ENCODE results near the gene KLHL5. TPM values are rescaled to one million over a fixed set of nuclear protein-coding genes. Genes with fewer than 3 reads are reported as not detected.

The KLHL5 gene
- total and polyA plus RNA-seq, 2 of the 4 experiments (the other 2 are of a cell fraction): 58.8 to 97.7 TPM

DNA sequence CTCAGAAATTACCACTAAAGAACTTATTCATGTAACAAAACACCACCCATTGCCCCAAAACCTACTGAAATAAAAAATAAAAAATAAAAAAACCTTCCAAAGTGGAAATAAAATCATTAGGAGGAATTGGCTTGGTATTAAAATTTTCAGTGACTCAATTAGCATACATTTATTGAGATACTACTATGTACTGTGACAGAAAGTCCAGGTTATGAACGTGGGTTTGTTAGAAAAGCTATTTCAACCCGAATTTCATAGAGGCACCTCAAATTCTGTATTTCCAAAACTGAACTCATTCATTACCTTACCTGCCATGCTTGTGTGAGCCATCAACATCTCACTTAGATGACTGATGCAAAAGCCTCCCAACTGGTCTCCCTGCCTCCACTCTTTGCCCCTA lies 16.8 kb downstream of the KLHL5 start:
- H4K91ac ChIP-seq (ENCODE audit: insufficient read depth, low read depth, low read length): no peak overlapping the region
- no peak overlapping the region for H3K23ac ChIP-seq (ENCODE audit: low read depth, low read length)
- H2AK5ac ChIP-seq (ENCODE audit: low read depth, low read length): no peak overlapping the region
- dilution Hi-C loops (cut with HindIII; ENCODE audit: low sequenced_read_pairs, unreplicated experiment) (no loop called here), in situ Hi-C loops (cut with MboI; ENCODE audit: low sequenced_read_pairs) (no loop called here), intact Hi-C loops (cut with micrococcal nuclease) (no loop called here)
- H3K4ac ChIP-seq (ENCODE audit: low read depth, low read length): no peak overlapping the region
- no peaks in the 10 kb centered on the region for H3K4me1 ChIP-seq (ENCODE audit: control insufficient read depth, insufficient read depth, low read length)
- no peak overlapping the region for H2BK15ac ChIP-seq (ENCODE audit: low read depth, low read length)
- peak overlapping the region; percentile 40; the same call in 1 of the 2 replicates for H3K14ac ChIP-seq (replicated peaks; ENCODE audit: low read depth, low read length)
- H4K8ac ChIP-seq (ENCODE audit: low read depth in 2 of 2, low read length in 2 of 2): no peak overlapping the region
- ATAC-seq (ENCODE audit: low read depth) (no peak), DNase-seq (no peak)
- H3K18ac ChIP-seq (ENCODE audit: low read depth, low read length): no peak overlapping the region
- H3K9ac ChIP-seq (ENCODE audit: low read depth, low read length): no peak overlapping the region
- TF ChIP-seq RFX5 (IDR thresholded peaks at IDR 0.05; ENCODE audit: low read depth, low read length) (no peak), CHD1 (IDR thresholded peaks at IDR 0.05; ENCODE audit: low read depth, low read length) (no peak), MAZ (IDR thresholded peaks at IDR 0.05; ENCODE audit: borderline replicate concordance, low read depth, low read length) (no peak), ELK1 (IDR thresholded peaks at IDR 0.05; ENCODE audit: borderline replicate concordance, low read depth, low read length) (no peak), RCOR1 (IDR thresholded peaks at IDR 0.05; ENCODE audit: insufficient replicate concordance, low read length) (no peak), RAD21 (IDR thresholded peaks at IDR 0.05; ENCODE audit: low read length) (no peak), BHLHE40 (IDR thresholded peaks at IDR 0.05; ENCODE audit: low read depth, low read length) (no peak)
- H3K4me3 ChIP-seq (ENCODE audit: insufficient read depth, low read depth, low read length): no peak overlapping the region
- CTCF ChIA-PET: no interaction called here
- H2BK5ac ChIP-seq (ENCODE audit: low read depth, low read length, poor library complexity, severe bottlenecking): no peak overlapping the region
- H4K5ac ChIP-seq (ENCODE audit: low read depth, low read length): peak overlapping the region; percentile 31; the same call in 1 of the 2 replicates
- no peak overlapping the region for H2AFZ ChIP-seq (replicated peaks; ENCODE audit: low read length, poor library complexity)
- H3K9me3 ChIP-seq (ENCODE audit: control insufficient read depth, insufficient read depth, low read length): no peaks in the 10 kb centered on the region
- no peak overlapping the region for H2BK120ac ChIP-seq (ENCODE audit: low read depth, low read length)
- H3K9me1 ChIP-seq (ENCODE audit: insufficient read depth, low read length): peaks cover 8% of the 10 kb centered on the region
- 100% methylated on average over 1 of the region's 2 CpGs; no CpG with 5 or more reads in 1 of the 2 experiments for WGBS, 2 experiments (ENCODE audit: extremely low coverage in 2 of 2, insufficient read length in 1 of 2)
- no peak overlapping the region for H2AK9ac ChIP-seq (replicated peaks; ENCODE audit: low read depth, low read length, poor library complexity)
- no peaks in the 10 kb centered on the region for H3K27me3 ChIP-seq (ENCODE audit: control insufficient read depth, insufficient read depth, low read length)
- H3K36me3 ChIP-seq (ENCODE audit: control insufficient read depth, insufficient read depth, low read length): peaks cover 23% of the 10 kb centered on the region
- no TSS peak for BruUV-seq (replicated peaks)
- POLR2A ChIA-PET (ENCODE audit: unreplicated experiment): no interaction called here
- no peak overlapping the region for H3K27ac ChIP-seq (ENCODE audit: insufficient read depth, low read length)
- no peak overlapping the region for H3K4me2 ChIP-seq (ENCODE audit: low read depth, low read length)
- H3K56ac ChIP-seq (ENCODE audit: extremely low read depth, insufficient read depth, low read length): no peak overlapping the region
- peaks cover 15 to 57% of the 10 kb centered on the region in 2 experiments for H3K79me1 ChIP-seq (ENCODE audit: low read depth in 1 of 2, low read length in 2 of 2)
- peaks cover 15% of the 10 kb centered on the region; the same call in 1 of the 2 replicates for H4K20me1 ChIP-seq (ENCODE audit: insufficient read depth, low read length)
- no peak overlapping the region for H2BK20ac ChIP-seq (ENCODE audit: low read depth, low read length)

All from IMR-90 (cell line).